ENCODE results near the gene GLCCI1. TPM values are rescaled to one million over a fixed set of nuclear protein-coding genes. Genes with fewer than 3 reads are reported as not detected.

Gene GLCCI1
- total and polyA plus RNA-seq, 10 of the 15 experiments (the other 5 are each of a cell fraction or from before 2014, with no cell fraction given), result 12.6 to 92.0 (median 27.6) TPM

- peak; percentile 44; the same call in 1 of the 2 replicates for TF ChIP-seq JUNB (IDR thresholded peaks at IDR 0.05)
- TF ChIP-seq KLF5 (IDR thresholded peaks at IDR 0.05; ENCODE audit: partially characterized antibody), result no peak
- TF ChIP-seq GATAD2B (conservative IDR thresholded peaks at IDR 0.05; ENCODE audit: low read depth), result no peak
- TF ChIP-seq KAT2A (conservative IDR thresholded peaks at IDR 0.05; ENCODE audit: control insufficient read depth, low read depth, low read length), result no peak
- TF ChIP-seq CBX3 (IDR thresholded peaks at IDR 0.05; ENCODE audit: borderline replicate concordance, low read depth), result no peak
- no peak for TF ChIP-seq WRNIP1 (IDR thresholded peaks at IDR 0.05; ENCODE audit: borderline replicate concordance, low read depth, low read length)
- no peak for TF ChIP-seq POLR2A (IDR thresholded peaks at IDR 0.05; ENCODE audit: low read depth, low read length)
- TF ChIP-seq ATF2 (IDR thresholded peaks at IDR 0.05; ENCODE audit: low read length), result no peak
- no peak for TF ChIP-seq ZNF274 (IDR thresholded peaks at IDR 0.05; ENCODE audit: insufficient read depth, insufficient read length)
- no peak for TF ChIP-seq SMAD5 (IDR thresholded peaks at IDR 0.05; ENCODE audit: low read depth)
- no peak for TF ChIP-seq BCL3 (IDR thresholded peaks at IDR 0.05; ENCODE audit: borderline replicate concordance, insufficient read depth, low read depth, low read length, poor library complexity, severe bottlenecking)
- 0 out of 2 replicates have a peak, but pooled peaks have one; percentile 19 for TF ChIP-seq HDGF (IDR thresholded peaks at IDR 0.05)
- no peak for TF ChIP-seq SMC3 (IDR thresholded peaks at IDR 0.05; ENCODE audit: borderline replicate concordance, low read length)
- no peak for TF ChIP-seq SRF (IDR thresholded peaks at IDR 0.05; ENCODE audit: low read depth in 2 of 2, low read length in 2 of 2)
- TF ChIP-seq POU2F2 (IDR thresholded peaks at IDR 0.05; ENCODE audit: borderline replicate concordance, low read depth, low read length), result no peak
- TF ChIP-seq TARDBP (IDR thresholded peaks at IDR 0.05; ENCODE audit: borderline replicate concordance), result no peak
Observed at GRCh38 chr7:8117195-8117594, 148.6 kb downstream of the GLCCI1 start (continued).
